ENCODE measurements around the gene CPB2. TPM values are rescaled to one million over a fixed set of nuclear protein-coding genes. Genes with fewer than 3 reads are reported as not detected.

Gene CPB2
- total and polyA plus RNA-seq, 2 of the 8 experiments (the other 6 are each of a cell fraction or from before 2014, with no cell fraction given): not detected

GRCh38 chr13:46076827-46077226 lies 28.0 kb downstream of the CPB2 start:
- Histone ChIP-seq H2AK5ac (ENCODE audit: low read depth, low read length) (no peak overlapping the region), H4K5ac (ENCODE audit: insufficient read length, low read depth, low read length) (no peak overlapping the region), H2BK12ac (ENCODE audit: low read depth, low read length) (no peak overlapping the region), H2BK15ac (ENCODE audit: low read length) (no peak overlapping the region), H3K4me1 (replicated peaks in 1 of 4; ENCODE audit: control insufficient read depth in 3 of 4, insufficient read depth in 4 of 4, low read length in 3 of 4) (no peaks in the 10 kb centered on the region), H3K9me3 (ENCODE audit: insufficient read depth in 2 of 2, low read depth in 1 of 2, low read length in 1 of 2) (peaks cover 3 to 4% of the 10 kb centered on the region in 2 experiments; a peak in 1 of 4 replicates), H2BK120ac (replicated peaks; ENCODE audit: low read depth, low read length) (no peak overlapping the region), H2BK20ac (ENCODE audit: low read length) (no peak overlapping the region), H3K36me3 (ENCODE audit: control insufficient read depth in 2 of 4, insufficient read depth in 4 of 4, low read length in 3 of 4) (no peaks in the 10 kb centered on the region), H4K20me1 (replicated peaks in 1 of 2; ENCODE audit: control insufficient read depth in 1 of 2, insufficient read depth in 2 of 2, low read length in 2 of 2) (no peaks in the 10 kb centered on the region), H4K8ac (ENCODE audit: extremely low read depth, insufficient read depth, low read length) (no peak overlapping the region), H4K91ac (replicated peaks; ENCODE audit: insufficient read length, low read length) (no peak overlapping the region), H3K9ac (replicated peaks in 1 of 4; ENCODE audit: extremely low read depth in 1 of 4, low read depth in 3 of 4, low read length in 3 of 4) (no peak overlapping the region), H3K79me2 (ENCODE audit: control insufficient read depth in 1 of 2, insufficient read depth in 2 of 2, low read length in 2 of 2) (no peaks in the 10 kb centered on the region), H2BK5ac (ENCODE audit: low read depth, low read length) (no peak overlapping the region), H3K14ac (ENCODE audit: insufficient read length) (no peak overlapping the region), H3K4ac (replicated peaks; ENCODE audit: insufficient read length, low read depth, low read length) (no peak overlapping the region), H3K79me1 (ENCODE audit: low read depth, low read length) (no peaks in the 10 kb centered on the region), H3K23ac (ENCODE audit: insufficient read length) (no peak overlapping the region), H2AFZ (ENCODE audit: low read length) (no peak overlapping the region), H3K27me3 (replicated peaks in 1 of 4; ENCODE audit: control insufficient read depth in 3 of 4, extremely low read depth in 1 of 4, insufficient read depth in 3 of 4, low read length in 3 of 4) (no peaks in the 10 kb centered on the region), H3K23me2 (ENCODE audit: low read depth, low read length) (no peaks in the 10 kb centered on the region), H3K4me3 (ENCODE audit: extremely low read depth in 1 of 4, insufficient read depth in 2 of 4, low read depth in 3 of 4, low read length in 4 of 4) (no peak overlapping the region), H3K18ac (ENCODE audit: extremely low read depth, low read length) (no peak overlapping the region), H3K56ac (replicated peaks; ENCODE audit: insufficient read length, low read depth, low read length) (no peak overlapping the region), H3K4me2 (ENCODE audit: insufficient read depth in 1 of 2, low read depth in 2 of 2, low read length in 2 of 2) (no peak overlapping the region), H3K27ac (ENCODE audit: low read depth, low read length) (no peak overlapping the region)
- FAIRE-seq (no peak), DNase-seq (ENCODE audit: low read depth in 1 of 2, low spot score in 2 of 2) (no peak)
- ChIA-PET POLR2A (ENCODE audit: partially characterized antibody) (no interaction called here), CTCF (ENCODE audit: partially characterized antibody) (no interaction called here)
- WGBS, 2 experiments (ENCODE audit: extremely low coverage in 1 of 2, insufficient coverage in 1 of 2, insufficient read length in 1 of 2, insufficient replicate concordance in 2 of 2, low coverage in 1 of 2, low lambda C conversion rate in 2 of 2, missing lambda C conversion rate in 1 of 2): 64% methylated on average over 3 of the region's 3 CpGs; no CpG with 5 or more reads in 1 of the 2 experiments
- TF ChIP-seq SUZ12 (IDR thresholded peaks at IDR 0.05; ENCODE audit: low read length): no peak
- TF ChIP-seq BRCA1 (IDR thresholded peaks at IDR 0.05; ENCODE audit: low read depth, low read length): no peak
- TF ChIP-seq SP1 (IDR thresholded peaks at IDR 0.05; ENCODE audit: low read depth, low read length): no peak
- TF ChIP-seq SIRT6 (IDR thresholded peaks at IDR 0.05; ENCODE audit: low read length): no peak
- no peak for TF ChIP-seq GTF2F1 (IDR thresholded peaks at IDR 0.05; ENCODE audit: borderline replicate concordance, low read depth, low read length)
- no peak for TF ChIP-seq CHD2 (IDR thresholded peaks at IDR 0.05; ENCODE audit: low read length)
- TF ChIP-seq SIN3A (conservative IDR thresholded peaks at IDR 0.05 in 1 of 2, IDR thresholded peaks at IDR 0.05 in 1 of 2; ENCODE audit: low read depth in 1 of 2, low read length in 2 of 2): no peak
- TF ChIP-seq NANOG (IDR thresholded peaks at IDR 0.05; ENCODE audit: insufficient read depth, low read depth, low read length, poor library complexity, severe bottlenecking): no peak
- TF ChIP-seq POLR2AphosphoS5 (IDR thresholded peaks at IDR 0.05; ENCODE audit: low read depth, low read length): no peak
- TF ChIP-seq SP4 (IDR thresholded peaks at IDR 0.05; ENCODE audit: low read length): no peak
- no peak for TF ChIP-seq USF2 (IDR thresholded peaks at IDR 0.05; ENCODE audit: low read length)
- TF ChIP-seq POU5F1 (IDR thresholded peaks at IDR 0.05; ENCODE audit: low read depth, low read length): no peak

Measured in H1 (cell line).